Measurements from ENCODE around the gene DPPA4.

Gene DPPA4

GRCh38 chr3:109336291-109336861, 970 bp downstream of the DPPA4 start:
- H3K4me3 ChIP-seq (ENCODE audit: low read depth in 1 of 2, low read length in 2 of 2), result peak overlapping the region; percentile 57 to 68
- H3K27ac ChIP-seq (ENCODE audit: low read length), result no peak overlapping the region
- no peaks in the 10 kb centered on the region for H3K36me3 ChIP-seq (ENCODE audit: control insufficient read depth in 1 of 2, insufficient read depth in 2 of 2, low read length in 2 of 2)
- no peaks in the 10 kb centered on the region for H3K27me3 ChIP-seq (ENCODE audit: low read depth, low read length)
- H3K9me3 ChIP-seq (ENCODE audit: control insufficient read depth in 1 of 2, low read length in 2 of 2), result no peaks in the 10 kb centered on the region
- peaks cover 0 to 3% of the 10 kb centered on the region in 2 donors for H3K4me1 ChIP-seq (ENCODE audit: control insufficient read depth in 1 of 2, insufficient read depth in 2 of 2, low read length in 2 of 2)

GRCh38 chr3:109334572-109334971, 2.8 kb downstream of the DPPA4 start:
- Histone ChIP-seq H3K4me3 (ENCODE audit: low read depth in 1 of 2, low read length in 2 of 2) (no peak overlapping the region), H3K27ac (ENCODE audit: low read length) (no peak overlapping the region), H3K4me1 (ENCODE audit: control insufficient read depth in 1 of 2, insufficient read depth in 2 of 2, low read length in 2 of 2) (peaks cover 0 to 3% of the 10 kb centered on the region in 2 donors)

GRCh38 chr3:109331692-109332091, 5.7 kb downstream of the DPPA4 start:
- H3K9me3 ChIP-seq (ENCODE audit: control insufficient read depth in 1 of 2, low read length in 2 of 2), result no peaks in the 10 kb centered on the region
- H3K27me3 ChIP-seq (ENCODE audit: low read depth, low read length), result no peaks in the 10 kb centered on the region
- H3K27ac ChIP-seq (ENCODE audit: low read length), result no peak overlapping the region
- peaks cover 0 to 3% of the 10 kb centered on the region in 2 donors for H3K4me1 ChIP-seq (ENCODE audit: control insufficient read depth in 1 of 2, insufficient read depth in 2 of 2, low read length in 2 of 2)
- no peaks in the 10 kb centered on the region for H3K36me3 ChIP-seq (ENCODE audit: control insufficient read depth in 1 of 2, insufficient read depth in 2 of 2, low read length in 2 of 2)
- H3K4me3 ChIP-seq (ENCODE audit: low read depth in 1 of 2, low read length in 2 of 2), result no peak overlapping the region

More at GRCh38 chr3:109334572-109334971, 2.8 kb downstream of the DPPA4 start:
- no peaks in the 10 kb centered on the region for H3K36me3 ChIP-seq (ENCODE audit: control insufficient read depth in 1 of 2, insufficient read depth in 2 of 2, low read length in 2 of 2)
- H3K27me3 ChIP-seq (ENCODE audit: low read depth, low read length), result no peaks in the 10 kb centered on the region
- H3K9me3 ChIP-seq (ENCODE audit: control insufficient read depth in 1 of 2, low read length in 2 of 2), result no peaks in the 10 kb centered on the region

- no peak overlapping the region for H3K4me3 ChIP-seq (ENCODE audit: low read depth in 1 of 2, low read length in 2 of 2)
- no peaks in the 10 kb centered on the region for H3K27me3 ChIP-seq (ENCODE audit: low read depth, low read length)
- H3K27ac ChIP-seq (ENCODE audit: low read length), result no peak overlapping the region
- no peaks in the 10 kb centered on the region for H3K36me3 ChIP-seq (ENCODE audit: control insufficient read depth in 1 of 2, insufficient read depth in 2 of 2, low read length in 2 of 2)
- H3K4me1 ChIP-seq (ENCODE audit: control insufficient read depth in 1 of 2, insufficient read depth in 2 of 2, low read length in 2 of 2), result no peaks in the 10 kb centered on the region
- no peaks in the 10 kb centered on the region for H3K9me3 ChIP-seq (ENCODE audit: control insufficient read depth in 1 of 2, low read length in 2 of 2)
Measured at GRCh38 chr3:109330405-109330804, 6.9 kb downstream of the DPPA4 start.

- Histone ChIP-seq H3K9me3 (ENCODE audit: control insufficient read depth in 1 of 2, low read length in 2 of 2) (no peaks in the 10 kb centered on the region), H3K27me3 (ENCODE audit: low read depth, low read length) (no peaks in the 10 kb centered on the region), H3K4me1 (ENCODE audit: control insufficient read depth in 1 of 2, insufficient read depth in 2 of 2, low read length in 2 of 2) (no peaks in the 10 kb centered on the region), H3K4me3 (ENCODE audit: low read depth in 1 of 2, low read length in 2 of 2) (no peak overlapping the region), H3K36me3 (ENCODE audit: control insufficient read depth in 1 of 2, insufficient read depth in 2 of 2, low read length in 2 of 2) (no peaks in the 10 kb centered on the region), H3K27ac (ENCODE audit: low read length) (no peak overlapping the region)
Measured at GRCh38 chr3:109328202-109328601, 9.1 kb downstream of the DPPA4 start.

- H3K36me3 ChIP-seq (ENCODE audit: control insufficient read depth in 1 of 2, insufficient read depth in 2 of 2, low read length in 2 of 2), result no peaks in the 10 kb centered on the region
- H3K4me1 ChIP-seq (ENCODE audit: control insufficient read depth in 1 of 2, insufficient read depth in 2 of 2, low read length in 2 of 2), result no peaks in the 10 kb centered on the region
- no peak overlapping the region for H3K4me3 ChIP-seq (ENCODE audit: low read depth in 1 of 2, low read length in 2 of 2)
- no peaks in the 10 kb centered on the region for H3K9me3 ChIP-seq (ENCODE audit: control insufficient read depth in 1 of 2, low read length in 2 of 2)
- H3K27me3 ChIP-seq (ENCODE audit: low read depth, low read length), result no peaks in the 10 kb centered on the region
- H3K27ac ChIP-seq (ENCODE audit: low read length), result no peak overlapping the region
Measured at GRCh38 chr3:109325657-109326056, 11.7 kb downstream of the DPPA4 start.

- Histone ChIP-seq H3K27me3 (ENCODE audit: low read depth, low read length) (no peaks in the 10 kb centered on the region), H3K9me3 (ENCODE audit: control insufficient read depth in 1 of 2, low read length in 2 of 2) (no peaks in the 10 kb centered on the region), H3K4me1 (ENCODE audit: control insufficient read depth in 1 of 2, insufficient read depth in 2 of 2, low read length in 2 of 2) (no peaks in the 10 kb centered on the region), H3K36me3 (ENCODE audit: control insufficient read depth in 1 of 2, insufficient read depth in 2 of 2, low read length in 2 of 2) (no peaks in the 10 kb centered on the region), H3K4me3 (ENCODE audit: low read depth in 1 of 2, low read length in 2 of 2) (no peak overlapping the region), H3K27ac (ENCODE audit: low read length) (no peak overlapping the region)
Measured at GRCh38 chr3:109325109-109325508, 12.2 kb downstream of the DPPA4 start.

- no peaks in the 10 kb centered on the region for H3K27me3 ChIP-seq (ENCODE audit: low read depth, low read length)
- H3K4me3 ChIP-seq (ENCODE audit: low read depth in 1 of 2, low read length in 2 of 2), result no peak within 1 kb of the TSS
- H3K4me1 ChIP-seq (ENCODE audit: control insufficient read depth in 1 of 2, insufficient read depth in 2 of 2, low read length in 2 of 2), result no peaks in the 10 kb centered on the region
- H3K27ac ChIP-seq (ENCODE audit: low read length), result no peak within 1 kb of the TSS
- no peaks in the 10 kb centered on the region for H3K9me3 ChIP-seq (ENCODE audit: control insufficient read depth in 1 of 2, low read length in 2 of 2)
- H3K36me3 ChIP-seq (ENCODE audit: control insufficient read depth in 1 of 2, insufficient read depth in 2 of 2, low read length in 2 of 2), result no peaks in the 10 kb centered on the region
Measured at GRCh38 chr3:109316162-109316730, 21.1 kb downstream of the DPPA4 start, which contains the start of gene DPPA2. Gene DPPA2 (minus strand): TSS chr3:109316517. CDS start chr3:109314542, 1,975 bp downstream.

- Histone ChIP-seq H3K36me3 (ENCODE audit: control insufficient read depth in 1 of 2, insufficient read depth in 2 of 2, low read length in 2 of 2) (no peaks in the 10 kb centered on the region), H3K9me3 (ENCODE audit: control insufficient read depth in 1 of 2, low read length in 2 of 2) (no peaks in the 10 kb centered on the region), H3K27me3 (ENCODE audit: low read depth, low read length) (no peaks in the 10 kb centered on the region), H3K4me3 (ENCODE audit: low read depth in 1 of 2, low read length in 2 of 2) (no peak overlapping the region), H3K4me1 (ENCODE audit: control insufficient read depth in 1 of 2, insufficient read depth in 2 of 2, low read length in 2 of 2) (no peaks in the 10 kb centered on the region), H3K27ac (ENCODE audit: low read length) (no peak overlapping the region)
Measured at GRCh38 chr3:109313061-109313460, 24.3 kb downstream of the DPPA4 start.

- H3K4me3 ChIP-seq (ENCODE audit: low read depth in 1 of 2, low read length in 2 of 2), result no peak overlapping the region
- no peaks in the 10 kb centered on the region for H3K36me3 ChIP-seq (ENCODE audit: control insufficient read depth in 1 of 2, insufficient read depth in 2 of 2, low read length in 2 of 2)
Measured at GRCh38 chr3:109297496-109297895, 39.9 kb downstream of the DPPA4 start.

GRCh38 chr3:109284071-109284470, 53.3 kb downstream of the DPPA4 start:
- no peaks in the 10 kb centered on the region for H3K36me3 ChIP-seq (ENCODE audit: control insufficient read depth in 1 of 2, insufficient read depth in 2 of 2, low read length in 2 of 2)
- H3K4me1 ChIP-seq (ENCODE audit: control insufficient read depth in 1 of 2, insufficient read depth in 2 of 2, low read length in 2 of 2), result no peaks in the 10 kb centered on the region
- no peak overlapping the region for H3K4me3 ChIP-seq (ENCODE audit: low read depth in 1 of 2, low read length in 2 of 2)
- H3K27ac ChIP-seq (ENCODE audit: low read length), result no peak overlapping the region
- H3K27me3 ChIP-seq (ENCODE audit: low read depth, low read length), result no peaks in the 10 kb centered on the region
- no peaks in the 10 kb centered on the region for H3K9me3 ChIP-seq (ENCODE audit: control insufficient read depth in 1 of 2, low read length in 2 of 2)

More at GRCh38 chr3:109297496-109297895, 39.9 kb downstream of the DPPA4 start:
- Histone ChIP-seq H3K27ac (ENCODE audit: low read length) (no peak overlapping the region), H3K4me1 (ENCODE audit: control insufficient read depth in 1 of 2, insufficient read depth in 2 of 2, low read length in 2 of 2) (no peaks in the 10 kb centered on the region), H3K9me3 (ENCODE audit: control insufficient read depth in 1 of 2, low read length in 2 of 2) (no peaks in the 10 kb centered on the region), H3K27me3 (ENCODE audit: low read depth, low read length) (no peaks in the 10 kb centered on the region)

- no peaks in the 10 kb centered on the region for H3K27me3 ChIP-seq (ENCODE audit: low read depth, low read length)
Measured at GRCh38 chr3:109278546-109278945, 58.8 kb downstream of the DPPA4 start.

More at GRCh38 chr3:109278546-109278945, 58.8 kb downstream of the DPPA4 start:
- H3K27ac ChIP-seq (ENCODE audit: low read length), result no peak overlapping the region
- H3K9me3 ChIP-seq (ENCODE audit: control insufficient read depth in 1 of 2, low read length in 2 of 2), result no peaks in the 10 kb centered on the region
- H3K4me3 ChIP-seq (ENCODE audit: low read depth in 1 of 2, low read length in 2 of 2), result no peak overlapping the region
- H3K36me3 ChIP-seq (ENCODE audit: control insufficient read depth in 1 of 2, insufficient read depth in 2 of 2, low read length in 2 of 2), result no peaks in the 10 kb centered on the region
- H3K4me1 ChIP-seq (ENCODE audit: control insufficient read depth in 1 of 2, insufficient read depth in 2 of 2, low read length in 2 of 2), result no peaks in the 10 kb centered on the region

Data from muscle layer of duodenum (tissue), 2 donors.